H1 (cell line): ENCODE measurements around the gene CIRBP.

Experiments used
- ATF2 ChIP-seq: IDR thresholded peaks from 2 replicates; pipeline ENCODE4 v1.6.1; 2012; ENCODE audit warnings: low read length, inconsistent platforms
- CTCF ChIP-seq, 3 experiments: IDR thresholded peaks; 1 replicate in 2 of 3; 2 replicates in 1 of 3; pipeline versions ENCODE4 v1.5.1 to v1.6.1; 2011; ENCODE audit warnings: low read length in 3 of 3, mild to moderate bottlenecking in 3 of 3, inconsistent platforms in 2 of 3, low read depth in 1 of 3, moderate library complexity in 1 of 3; ENCODE audit not compliant: insufficient read depth in 1 of 3; ENCODE audit errors: control extremely low read depth in 1 of 3
- EP300 ChIP-seq, 2 experiments: IDR thresholded peaks; 1 replicate in 1 of 2; 2 replicates in 1 of 2; pipeline ENCODE4 v1.6.1; 2011 to 2012; ENCODE audit warnings: low read depth in 2 of 2, low read length in 2 of 2, mild to moderate bottlenecking in 2 of 2, borderline replicate concordance in 1 of 2, inconsistent platforms in 1 of 2, moderate library complexity in 1 of 2
- GTF2F1 ChIP-seq: IDR thresholded peaks from 2 replicates; pipeline ENCODE4 v1.6.1; 2012; ENCODE audit warnings: low read depth, low read length, improper control_type of control experiment, borderline replicate concordance
- POLR2A ChIP-seq, 2 experiments: IDR thresholded peaks; 1 replicate in 1 of 2; 2 replicates in 1 of 2; pipeline ENCODE4 v1.6.1; 2011; ENCODE audit warnings: low read depth in 2 of 2, low read length in 2 of 2, mild to moderate bottlenecking in 2 of 2; ENCODE audit errors: control extremely low read depth in 1 of 2
- RNF2 ChIP-seq: fragments of 200-900, 300-1000 bp; sonication (generic); IDR thresholded peaks from 2 replicates; pipeline ENCODE4 v1.7.1; 2016; ENCODE audit warnings: borderline replicate concordance, low read depth, mild to moderate bottlenecking, antibody characterized with exemption, low read length; ENCODE audit not compliant: poor library complexity, severe bottlenecking; ENCODE audit errors: missing control alignments
- SIN3A ChIP-seq, 2 experiments: IDR thresholded peaks in 1 of 2; conservative IDR thresholded peaks in 1 of 2; 2 replicates each; pipeline ENCODE4 v1.6.1; 2011 to 2012; ENCODE audit warnings: low read length in 2 of 2, improper control_type of control experiment in 1 of 2, low read depth in 1 of 2, mild to moderate bottlenecking in 1 of 2
- SIX5 ChIP-seq: IDR thresholded peaks from 2 replicates; pipeline ENCODE4 v1.6.1; 2011; ENCODE audit warnings: mild to moderate bottlenecking, low read depth, low read length
- TCF12 ChIP-seq: IDR thresholded peaks from 2 replicates; pipeline ENCODE4 v1.6.1; 2011; ENCODE audit warnings: low read depth, mild to moderate bottlenecking, low read length

DNA sequence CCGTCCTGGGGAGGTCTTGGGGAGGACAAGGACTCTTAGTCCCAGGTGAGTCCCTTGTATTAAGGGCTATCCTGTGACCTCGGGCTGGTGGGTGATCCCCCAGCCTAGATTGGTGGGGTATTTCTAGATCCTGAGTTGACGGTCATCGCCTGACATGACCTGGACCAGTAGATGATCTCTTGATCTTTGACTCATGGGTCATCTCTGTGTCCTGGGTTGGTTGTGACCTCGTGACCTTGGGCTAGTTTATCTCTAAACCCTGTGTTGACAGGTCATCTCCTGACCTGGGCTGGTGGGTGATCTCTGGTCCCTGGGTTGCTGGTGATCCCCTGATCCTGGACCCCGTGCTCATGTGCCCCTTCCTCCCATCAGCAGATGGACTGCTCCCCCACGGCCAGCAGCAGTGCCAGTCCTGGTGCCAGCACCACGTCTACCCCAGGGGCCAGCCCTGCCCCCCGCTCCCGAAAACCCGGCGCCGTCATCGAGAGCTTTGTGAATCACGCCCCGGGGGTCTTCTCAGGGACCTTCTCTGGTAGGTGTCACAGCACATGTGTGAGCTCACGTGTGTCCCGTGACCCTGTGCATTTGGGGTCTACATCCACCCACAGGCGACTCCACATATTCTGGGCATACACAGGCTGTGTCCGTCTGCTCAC lies 14.5 kb upstream of the CIRBP start:
- TF ChIP-seq CTCF (IDR thresholded peaks at IDR 0.05; ENCODE audit: control extremely low read depth in 1 of 3, insufficient read depth in 1 of 3, low read depth in 1 of 3, low read length in 3 of 3) (no peak), TCF12 (no peak), SIX5 (no peak), GTF2F1 (no peak), SIN3A (conservative IDR thresholded peaks at IDR 0.05 in 1 of 2, IDR thresholded peaks at IDR 0.05 in 1 of 2; ENCODE audit: low read depth in 1 of 2, low read length in 2 of 2) (no peak), RNF2 (no peak), EP300 (IDR thresholded peaks at IDR 0.05; ENCODE audit: borderline replicate concordance in 1 of 2, low read depth in 2 of 2, low read length in 2 of 2) (no peak), ATF2 (no peak), POLR2A (IDR thresholded peaks at IDR 0.05; ENCODE audit: control extremely low read depth in 1 of 2, low read depth in 2 of 2, low read length in 2 of 2) (peak in 1 of 2 experiments; percentile 42; a peak in 1 of 3 replicates)
